Stimulated activated CD4-positive, alpha-beta T cell treated with anti-CD3 and anti-CD28 coated beads, Interleukin-1b, Interleukin-23, amount 100 ng/mL, for 24 hours (primary cell): Measurements from ENCODE around the gene JAM3.
"Not testable (repeated sequence)": the region's sequence is repeated elsewhere in the genome, so short reads cannot be mapped to it uniquely, and the experiment has no call there.

Experiments used
- DNase-seq, 4 experiments: peaks; one replicate each; pipeline ENCODE4 v3.0.0-alpha.2; 2020; ENCODE audit warnings: low read depth in 4 of 4, low spot score in 1 of 4

JAM3 gene

GRCh38 chr11:134173296-134173695 lies 104.4 kb downstream of the JAM3 start:
- DNase-seq = no peak

- no peak for DNase-seq
Observed at GRCh38 chr11:134176284-134176683, 107.4 kb downstream of the JAM3 start.

GRCh38 chr11:134178032-134178674 lies 109.3 kb downstream of the JAM3 start:
- DNase-seq = no peak

GRCh38 chr11:134181707-134182106 lies 112.8 kb downstream of the JAM3 start:
- no peak for DNase-seq

- DNase-seq = not testable (repeated sequence)
Observed at GRCh38 chr11:134188092-134188491, 119.2 kb downstream of the JAM3 start.

GRCh38 chr11:134196756-134197155 lies 127.9 kb downstream of the JAM3 start:
- no peak for DNase-seq

- no peak for DNase-seq
Observed at GRCh38 chr11:134199531-134199930, 130.7 kb downstream of the JAM3 start.

- no peak for DNase-seq
Observed at GRCh38 chr11:134200688-134201087, 131.8 kb downstream of the JAM3 start.
